GM21717 (cell line): ENCODE data around the gene KCNK13.
"Not testable (repeated sequence)": the region's sequence is repeated elsewhere in the genome, so short reads cannot be mapped to it uniquely, and the experiment has no call there.

Experiments
- ATAC-seq: cut with Tn5 transposase; IDR thresholded peaks from one replicate; pipeline ENCODE4 v1.9.1; 2021; ENCODE audit warnings: mild to moderate bottlenecking, moderate library complexity; ENCODE audit not compliant: unreplicated experiment

Gene KCNK13

DNA sequence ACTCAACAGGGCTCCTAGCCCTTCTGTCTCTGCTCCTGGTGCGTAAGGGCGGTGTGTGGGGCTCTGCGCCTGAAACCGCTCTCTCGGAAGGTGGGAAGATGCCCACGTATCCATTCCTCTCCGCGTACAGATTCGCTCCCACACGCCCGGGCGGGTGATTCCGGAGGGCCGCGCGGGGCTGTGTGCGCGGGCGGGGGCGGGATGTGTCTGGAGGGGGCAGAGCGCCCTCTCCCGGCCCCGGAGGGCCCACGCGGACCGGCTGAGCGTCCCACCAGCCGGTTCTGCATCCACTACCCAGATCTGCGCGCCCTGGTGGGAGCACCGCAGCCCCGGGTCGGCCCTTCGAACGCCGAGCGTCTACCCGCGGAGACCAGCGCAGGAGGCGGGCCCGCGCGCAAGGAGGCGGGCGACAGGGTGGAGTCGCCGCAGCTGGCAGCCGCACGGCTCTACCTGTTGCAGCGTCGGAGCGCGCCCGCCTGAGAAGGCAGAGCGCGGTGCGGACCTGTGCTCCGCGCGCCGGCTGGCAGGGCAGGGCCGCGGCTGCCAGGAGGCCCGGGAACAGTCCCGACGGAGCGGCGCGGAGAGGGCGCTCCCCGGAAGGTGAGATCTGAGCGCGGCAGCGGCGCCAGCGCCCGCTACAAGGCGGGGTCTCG lies 1.4 kb upstream of the KCNK13 start:
- ATAC-seq: peak; percentile 60

GRCh38 chr14:90060965-90061684 lies 669 bp upstream of the KCNK13 start:
- peak; percentile 13 for ATAC-seq

- no peak for ATAC-seq
Observed at GRCh38 chr14:90062127-90062794, 467 bp downstream of the KCNK13 start.

GRCh38 chr14:90062822-90063539 lies 1.2 kb downstream of the KCNK13 start:
- ATAC-seq: no peak

GRCh38 chr14:90072350-90072749 lies 10.6 kb downstream of the KCNK13 start:
- ATAC-seq: no peak

DNA sequence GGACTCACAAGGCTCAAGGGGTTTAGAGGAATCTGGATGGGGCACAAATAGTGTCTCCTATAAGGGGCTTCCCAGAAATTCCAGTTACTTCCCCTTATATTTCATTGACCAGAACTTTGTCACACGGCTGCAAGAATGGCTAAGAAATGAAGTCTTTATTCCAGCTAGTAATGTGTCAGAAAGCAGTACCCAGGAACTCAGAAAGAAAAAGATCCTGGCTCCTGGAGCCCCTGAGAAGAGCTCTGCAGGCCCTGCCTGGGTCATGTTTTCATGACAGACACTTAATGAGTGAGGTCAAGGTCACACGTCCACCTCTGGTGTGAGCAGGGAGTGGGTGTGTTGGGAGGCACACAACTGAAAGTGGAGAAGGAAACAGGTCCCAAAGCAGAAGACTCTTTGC lies 17.8 kb downstream of the KCNK13 start:
- no peak for ATAC-seq

GRCh38 chr14:90087433-90087832 lies 25.6 kb downstream of the KCNK13 start:
- no peak for ATAC-seq

GRCh38 chr14:90088176-90088575 lies 26.4 kb downstream of the KCNK13 start:
- ATAC-seq: no peak

DNA sequence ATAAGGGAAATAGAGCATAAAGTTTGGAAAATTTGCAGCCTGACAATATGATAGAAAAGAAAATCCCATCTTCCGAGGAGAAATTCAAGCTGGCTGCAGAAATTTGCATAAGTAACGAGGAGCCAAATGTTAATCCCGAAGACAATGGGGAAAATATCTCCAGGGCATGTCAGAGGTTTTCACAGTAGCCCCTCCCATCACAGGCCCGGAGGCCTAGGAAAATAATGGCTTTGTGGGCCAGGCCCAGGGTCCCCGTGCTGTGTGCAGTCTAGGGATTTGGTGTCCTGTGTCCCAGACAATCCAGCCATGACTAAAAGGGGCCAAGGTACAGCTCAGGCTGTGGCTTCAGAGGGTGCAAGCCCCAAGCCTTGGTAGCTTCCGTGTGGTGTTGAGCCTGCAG lies 27.7 kb downstream of the KCNK13 start:
- ATAC-seq: not testable (repeated sequence)

DNA sequence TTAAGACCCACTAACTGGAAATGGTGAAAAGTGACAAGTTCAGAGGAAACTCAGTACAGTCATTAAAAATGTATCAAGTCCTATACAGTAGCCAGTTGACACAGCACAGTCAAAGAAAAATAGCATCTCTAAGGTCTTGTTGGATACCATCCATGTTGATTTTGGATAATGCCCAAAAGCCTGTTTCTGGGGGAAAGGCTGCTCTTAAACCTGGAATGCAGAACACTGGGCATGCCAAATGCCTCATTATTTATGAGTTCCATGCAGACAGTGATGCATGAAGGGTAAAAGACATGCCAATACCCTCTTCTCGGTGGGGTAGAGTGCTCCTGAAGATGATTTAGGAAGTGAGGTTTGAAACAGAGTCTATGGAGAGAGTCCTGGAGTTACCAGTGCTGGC lies 29.6 kb downstream of the KCNK13 start:
- ATAC-seq: no peak

GRCh38 chr14:90093942-90094595 lies 32.3 kb downstream of the KCNK13 start:
- ATAC-seq: no peak

DNA sequence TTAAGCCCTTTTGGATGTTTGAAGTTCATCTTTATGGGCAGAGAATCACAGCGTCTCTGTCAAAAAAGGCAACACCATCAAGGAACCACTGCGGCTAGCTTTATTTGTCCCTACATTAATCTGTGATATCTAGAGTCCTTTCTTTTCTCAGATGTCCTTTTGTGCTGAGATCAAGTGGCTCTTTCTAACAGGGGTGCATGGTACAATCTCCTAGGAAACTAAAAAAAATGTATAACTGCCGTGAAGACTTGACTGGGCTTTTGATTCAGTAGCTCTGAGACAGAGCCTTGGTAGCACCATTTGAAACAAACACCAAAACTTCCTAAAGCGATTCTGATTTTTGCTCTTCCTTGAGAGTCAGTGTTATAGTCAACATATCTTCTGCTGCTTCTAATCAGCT lies 33.3 kb downstream of the KCNK13 start:
- no peak for ATAC-seq

DNA sequence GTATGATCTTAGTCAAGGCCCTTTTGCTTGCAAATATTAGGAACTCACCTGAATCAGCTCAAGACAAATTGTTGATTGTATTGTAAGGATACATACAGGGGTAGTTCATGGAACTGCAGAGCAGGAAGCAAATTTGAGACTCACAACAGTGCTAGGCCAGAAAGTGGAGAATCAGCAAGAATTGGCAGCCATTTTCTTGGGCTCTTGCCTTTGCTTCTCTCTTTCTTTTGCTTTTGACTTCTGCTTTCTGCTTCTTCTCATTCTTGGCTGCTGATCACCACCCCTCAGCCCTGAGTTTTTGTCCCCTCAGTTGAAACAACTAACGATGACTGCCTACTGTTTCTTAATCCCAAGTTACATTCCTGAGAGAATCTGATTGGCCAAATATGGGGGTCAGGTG lies 34.8 kb downstream of the KCNK13 start:
- no peak for ATAC-seq

GRCh38 chr14:90103808-90104207 lies 42.0 kb downstream of the KCNK13 start:
- ATAC-seq: no peak

DNA sequence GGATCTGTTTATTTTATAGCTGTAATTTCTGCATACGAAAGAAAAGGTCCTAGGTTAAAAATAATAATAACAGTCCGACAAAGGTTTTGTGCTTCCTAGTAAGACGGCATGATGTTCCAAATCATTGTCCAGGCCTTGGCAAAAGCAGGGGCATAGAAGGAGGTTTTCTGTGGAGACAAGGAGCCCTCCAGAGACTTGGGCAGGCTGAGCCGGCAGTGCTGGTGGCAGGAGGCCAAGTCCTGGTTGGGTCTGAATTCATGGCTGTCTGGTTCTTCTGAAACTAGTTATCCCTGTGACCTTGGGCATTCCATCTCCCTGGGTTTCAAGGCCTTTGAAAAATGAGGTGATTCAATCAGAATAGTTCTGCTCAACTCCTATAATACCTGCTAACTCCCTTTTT lies 44.0 kb downstream of the KCNK13 start:
- no peak for ATAC-seq

DNA sequence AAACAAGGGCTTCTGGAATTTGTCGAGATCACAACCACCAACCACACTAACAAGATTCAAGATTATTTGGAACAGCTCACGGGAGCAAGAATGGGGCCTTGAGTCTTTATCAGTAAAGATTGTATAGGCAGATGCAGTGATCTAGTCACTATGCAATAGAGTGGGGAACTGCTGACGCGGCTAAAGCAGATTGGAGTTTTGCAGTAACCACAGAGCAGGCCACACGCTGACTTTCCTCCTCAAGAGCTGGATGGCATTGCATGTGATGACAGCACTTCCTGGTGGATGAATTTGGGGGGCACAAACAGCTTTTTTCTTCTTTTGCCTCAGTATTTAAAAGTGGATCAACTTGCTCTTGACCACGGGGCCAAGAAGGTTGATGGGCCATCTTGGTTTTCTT lies 46.0 kb downstream of the KCNK13 start:
- ATAC-seq: no peak

DNA sequence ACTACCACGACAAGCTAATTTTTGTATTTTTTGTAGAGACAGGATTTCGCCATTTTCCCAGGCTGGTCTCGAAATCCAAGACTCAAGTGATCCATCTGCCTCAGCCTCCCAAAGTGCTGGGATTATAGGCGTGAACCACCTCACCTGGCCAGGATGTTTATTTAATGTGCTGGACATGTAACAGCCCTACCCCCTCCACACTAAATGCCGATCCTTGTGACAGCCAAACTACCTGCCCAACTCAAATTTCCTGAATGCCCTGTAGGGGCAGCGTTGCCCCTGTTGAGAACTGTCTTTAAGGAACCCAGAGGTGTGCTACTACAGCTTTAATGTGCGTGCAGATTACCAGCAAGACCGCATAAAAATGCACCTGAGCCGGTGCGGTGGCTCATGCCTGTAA lies 48.1 kb downstream of the KCNK13 start:
- no peak for ATAC-seq

- no peak for ATAC-seq
Observed at GRCh38 chr14:90111895-90112534, 50.2 kb downstream of the KCNK13 start.

- ATAC-seq: no peak
Observed at GRCh38 chr14:90114554-90114953, 52.8 kb downstream of the KCNK13 start.

GRCh38 chr14:90115780-90116179 lies 54.0 kb downstream of the KCNK13 start:
- ATAC-seq: no peak

GRCh38 chr14:90116444-90116843 lies 54.6 kb downstream of the KCNK13 start:
- no peak for ATAC-seq
